Osteoblast (primary cell): ENCODE data around the gene ACSBG1. TPM values are rescaled to one million over a fixed set of nuclear protein-coding genes. Genes with fewer than 3 reads are reported as not detected.

ENCODE experiments used
- DNase-seq: peaks from one replicate; pipeline ENCODE4 v3.0.0; 2011; ENCODE audit warnings: low spot score, mixed read lengths; ENCODE audit not compliant: insufficient read length; ENCODE audit errors: missing footprints
- H2AFZ ChIP-seq: 2 replicates; pipeline ENCODE4 v1.6.0; 2011; ENCODE audit warnings: mild to moderate bottlenecking, low read length
- H3K27ac ChIP-seq: 2 replicates; pipeline ENCODE4 v1.5.1; 2011; ENCODE audit warnings: mild to moderate bottlenecking, low read depth, low read length, moderate library complexity
- H3K27me3 ChIP-seq: 2 replicates; pipeline ENCODE4 v1.6.0; 2012; ENCODE audit warnings: mild to moderate bottlenecking, control low read depth, inconsistent platforms, low read length, moderate library complexity; ENCODE audit not compliant: insufficient read depth
- H3K36me3 ChIP-seq: 2 replicates; pipeline ENCODE4 v1.5.1; 2011; ENCODE audit warnings: mild to moderate bottlenecking, low read length, control low read depth, moderate library complexity; ENCODE audit not compliant: insufficient read depth
- H3K4me1 ChIP-seq: 2 replicates; pipeline ENCODE4 v1.5.1; 2011; ENCODE audit warnings: mild to moderate bottlenecking, low read length, control low read depth, moderate library complexity; ENCODE audit not compliant: insufficient read depth
- H3K4me2 ChIP-seq: 2 replicates; pipeline ENCODE4 v1.6.0; 2011; ENCODE audit warnings: mild to moderate bottlenecking, low read length; ENCODE audit not compliant: insufficient read depth
- H3K4me3 ChIP-seq: fragments of 200-600 bp; sonication (generic); 3 replicates; pipeline ENCODE4 v1.5.1; 2012; ENCODE audit warnings: mild to moderate bottlenecking, low read length, inconsistent platforms; ENCODE audit not compliant: insufficient read depth
- H3K79me2 ChIP-seq: 2 replicates; pipeline ENCODE4 v1.6.0; 2012; ENCODE audit warnings: mild to moderate bottlenecking, low read length, control low read depth, inconsistent platforms; ENCODE audit not compliant: insufficient read depth
- H3K9me3 ChIP-seq: 2 replicates; pipeline ENCODE4 v1.5.1; 2011; ENCODE audit warnings: low read depth, low read length, control low read depth
- H4K20me1 ChIP-seq: 2 replicates; pipeline ENCODE4 v1.6.0; 2012; ENCODE audit warnings: mild to moderate bottlenecking, low read length, control low read depth; ENCODE audit not compliant: insufficient read depth
- CTCF ChIP-seq: IDR thresholded peaks from 2 replicates; pipeline ENCODE4 v1.5.1; 2011; ENCODE audit warnings: mild to moderate bottlenecking, low read depth, low read length, moderate library complexity; ENCODE audit errors: extremely low read depth
- total RNA-seq: library from RNA; depleted of rRNA; stranded (reverse); fragments of >200 nt; gene quantifications from 2 replicates; pipeline ENCODE4 v1.2.3, GENCODE V29; 2012

The ACSBG1 gene
- total RNA-seq, 1 donor: under 0.01 TPM

DNA sequence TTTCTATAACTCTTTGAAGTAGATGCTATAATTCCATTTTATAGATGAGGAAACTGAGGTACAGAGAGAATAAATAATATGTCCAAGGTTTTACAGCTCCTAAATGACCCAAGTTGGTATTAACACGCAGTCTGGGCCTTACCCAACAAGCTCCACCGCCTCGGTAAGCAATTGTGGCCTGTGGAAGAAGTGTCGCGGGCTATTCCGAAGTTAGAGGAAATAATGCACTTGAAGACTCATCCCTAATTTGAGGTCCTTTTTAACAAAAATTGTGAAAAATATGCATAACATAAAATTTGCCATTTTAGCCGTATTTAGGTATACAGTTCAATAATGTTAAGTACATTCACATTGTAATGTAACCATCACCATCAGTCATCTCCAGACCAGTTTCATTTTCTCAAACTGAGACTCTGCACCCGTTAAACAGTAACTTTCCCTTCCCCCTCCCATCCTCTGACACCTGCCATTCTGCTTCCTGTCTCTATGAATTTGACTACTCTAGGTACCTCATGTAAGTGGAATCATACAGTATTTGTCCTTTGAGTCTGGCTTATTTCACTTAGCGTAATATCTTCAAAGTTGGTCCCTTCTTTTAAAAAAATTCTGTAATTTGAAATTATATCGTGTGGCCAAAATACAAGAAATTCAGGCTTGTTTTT lies 67.0 kb downstream of the ACSBG1 start:
- Histone ChIP-seq H3K4me1 (no peaks in the 10 kb centered on the region), H3K79me2 (no peaks in the 10 kb centered on the region), H3K36me3 (peaks cover 71% of the 10 kb centered on the region), H2AFZ (no peak overlapping the region), H3K27ac (no peak overlapping the region), H3K4me3 (no peak overlapping the region), H3K27me3 (no peaks in the 10 kb centered on the region), H3K4me2 (no peak overlapping the region), H4K20me1 (no peaks in the 10 kb centered on the region), H3K9me3 (no peaks in the 10 kb centered on the region)
- no peak for TF ChIP-seq CTCF
- no peak for DNase-seq

GRCh38 chr15:78164010-78164409 lies 70.4 kb downstream of the ACSBG1 start:
- no peaks in the 10 kb centered on the region for H3K79me2 ChIP-seq
- DNase-seq: no peak
- H3K27me3 ChIP-seq: no peaks in the 10 kb centered on the region
- no peak overlapping the region for H3K27ac ChIP-seq
- peaks cover 62% of the 10 kb centered on the region for H3K36me3 ChIP-seq
- no peak overlapping the region for H2AFZ ChIP-seq
- H3K4me1 ChIP-seq: no peaks in the 10 kb centered on the region
- no peak for TF ChIP-seq CTCF
- no peaks in the 10 kb centered on the region for H3K9me3 ChIP-seq
- H3K4me3 ChIP-seq: no peak overlapping the region
- H4K20me1 ChIP-seq: no peaks in the 10 kb centered on the region
- H3K4me2 ChIP-seq: no peak overlapping the region

GRCh38 chr15:78162038-78162437 lies 72.3 kb downstream of the ACSBG1 start:
- no peak overlapping the region for H3K27ac ChIP-seq
- no peaks in the 10 kb centered on the region for H3K27me3 ChIP-seq
- no peak overlapping the region for H3K4me3 ChIP-seq
- H3K4me2 ChIP-seq: no peak overlapping the region
- no peaks in the 10 kb centered on the region for H4K20me1 ChIP-seq
- no peaks in the 10 kb centered on the region for H3K4me1 ChIP-seq
- H3K79me2 ChIP-seq: no peaks in the 10 kb centered on the region
- H3K36me3 ChIP-seq: peaks cover 55% of the 10 kb centered on the region
- no peak for DNase-seq
- H3K9me3 ChIP-seq: no peaks in the 10 kb centered on the region
- no peak for TF ChIP-seq CTCF
- no peak overlapping the region for H2AFZ ChIP-seq

- no peak overlapping the region for H3K4me2 ChIP-seq
- DNase-seq: no peak
- H3K4me1 ChIP-seq: peaks cover 18% of the 10 kb centered on the region
- H3K9me3 ChIP-seq: no peaks in the 10 kb centered on the region
- TF ChIP-seq CTCF: no peak
- H3K27ac ChIP-seq: no peak overlapping the region
- no peak overlapping the region for H2AFZ ChIP-seq
- H3K36me3 ChIP-seq: peaks cover 36% of the 10 kb centered on the region
- H4K20me1 ChIP-seq: no peaks in the 10 kb centered on the region
- H3K4me3 ChIP-seq: no peak overlapping the region
- no peaks in the 10 kb centered on the region for H3K27me3 ChIP-seq
- H3K79me2 ChIP-seq: peaks cover 3% of the 10 kb centered on the region
Observed at GRCh38 chr15:78159395-78159794, 75.0 kb downstream of the ACSBG1 start.
